Caco-2 (cell line): ENCODE results near the gene CETP. TPM values are rescaled to one million over a fixed set of nuclear protein-coding genes. Genes with fewer than 3 reads are reported as not detected.

Experiments
- BruUV-seq: library from RNA; stranded (reverse); fragments of 400-500 nt; replicated peaks from 2 replicates; lab custom pipeline; 2021; lab: Mats Ljungman, UMichigan
- CTCF ChIA-PET: fragments of 300-600 bp; sonication (Branson Sonifier 250); formaldehyde crosslinking; loops from one replicate; lab custom pipeline; 2022; ENCODE audit warnings: antibody characterized with exemption; lab: Charles Lee
- POLR2A ChIA-PET: fragments of 300-600 bp; sonication (Branson Sonifier 250); formaldehyde crosslinking; loops from one replicate; lab custom pipeline; 2022; ENCODE audit warnings: antibody characterized with exemption; lab: Charles Lee
- DNase-seq, 2 experiments: peaks; one replicate each; pipeline versions ENCODE4 v3.0.0 to v3.0.0-alpha.2; 2020 to 2022
- H3K27me3 ChIP-seq: replicated peaks from 2 replicates; pipeline ENCODE4 v1.6.0; 2011; ENCODE audit warnings: low read length; ENCODE audit not compliant: control insufficient read depth, insufficient read depth
- H3K36me3 ChIP-seq: 2 replicates; pipeline ENCODE4 v1.5.1; 2011; ENCODE audit warnings: low read length; ENCODE audit not compliant: control insufficient read depth, insufficient read depth
- H3K4me1 ChIP-seq: fragments of 250-450 bp; sonication (Bioruptor Pico); 2 replicates; pipeline ENCODE4 v1.5.1; 2020; ENCODE audit warnings: mild to moderate bottlenecking
- H3K4me3 ChIP-seq: 2 replicates; pipeline ENCODE4 v1.5.1; 2011; ENCODE audit warnings: low read depth, mild to moderate bottlenecking, control low read depth, low read length
- H3K9me3 ChIP-seq: fragments of 250-450 bp; sonication (Bioruptor Pico); 2 replicates; pipeline ENCODE4 v1.5.1; 2020; ENCODE audit warnings: mild to moderate bottlenecking, moderate library complexity
- H3K27ac Mint-ChIP-seq: one replicate; pipeline ENCODE4 v1.8.0; 2022; ENCODE audit warnings: mixed read lengths; ENCODE audit not compliant: unreplicated experiment
- H3K27me3 Mint-ChIP-seq: one replicate; pipeline ENCODE4 v1.8.0; 2022; ENCODE audit warnings: mixed read lengths; ENCODE audit not compliant: insufficient read depth, unreplicated experiment
- H3K36me3 Mint-ChIP-seq: one replicate; pipeline ENCODE4 v1.8.0; 2022; ENCODE audit warnings: mild to moderate bottlenecking, mixed read lengths; ENCODE audit not compliant: insufficient read depth, unreplicated experiment
- H3K4me1 Mint-ChIP-seq: one replicate; pipeline ENCODE4 v1.8.0; 2022; ENCODE audit warnings: low read depth, mixed read lengths; ENCODE audit not compliant: unreplicated experiment
- H3K4me3 Mint-ChIP-seq: one replicate; pipeline ENCODE4 v1.8.0; 2022; ENCODE audit warnings: mild to moderate bottlenecking, moderate library complexity, mixed read lengths; ENCODE audit not compliant: unreplicated experiment
- H3K9me3 Mint-ChIP-seq: one replicate; pipeline ENCODE4 v1.8.0; 2022; ENCODE audit warnings: mixed read lengths; ENCODE audit not compliant: unreplicated experiment
- intact Hi-C: fragments of 100-400 bp; cut with micrococcal nuclease; formaldehyde crosslinking; loops from one replicate; pipeline ENCODE4 v1.10.0; 2022; ENCODE audit not compliant: unreplicated experiment
- total RNA-seq: library from RNA; stranded (reverse); gene quantifications from 2 replicates; pipeline ENCODE4 v1.2.3, GENCODE V29; 2022
- TF ChIP-seq, protein P1 (sequence below), 2 experiments: fragments of 200-600 bp in 1 of 2; IDR thresholded peaks; 1 replicate in 1 of 2; 2 replicates in 1 of 2; pipeline versions ENCODE4 v1.5.1 to v1.8.0; 2011 to 2022; ENCODE audit warnings: antibody characterized with exemption in 1 of 2, control low read depth in 1 of 2, inconsistent platforms in 1 of 2, low read depth in 1 of 2, low read length in 1 of 2, mild to moderate bottlenecking in 1 of 2, moderate library complexity in 1 of 2; ENCODE audit not compliant: insufficient read depth in 1 of 2, severe bottlenecking in 1 of 2, unreplicated experiment in 1 of 2

The CETP gene
- total RNA-seq, 1 experiment from 2014 or later: not detected

DNA sequence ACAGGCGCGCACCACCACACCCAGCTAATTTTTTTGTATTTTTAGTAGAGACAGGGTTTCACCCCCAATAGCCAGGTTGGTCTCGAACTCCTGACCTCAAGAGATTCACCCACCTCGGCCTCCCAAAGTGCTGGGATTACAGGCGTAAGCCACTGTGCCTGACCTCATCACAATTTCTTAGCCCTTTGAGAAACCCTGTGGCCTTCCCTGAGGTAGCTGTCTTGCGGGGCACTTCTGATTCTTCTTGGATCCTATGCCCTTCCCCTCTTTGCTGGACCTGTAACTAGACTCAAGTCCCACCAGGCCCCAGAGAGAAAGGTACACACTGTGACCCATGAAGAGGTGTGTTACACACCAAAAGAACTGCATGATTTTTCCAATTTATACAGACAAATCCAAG lies 13.5 kb upstream of the CETP start:
- DNase-seq: no peak
- POLR2A ChIA-PET: no interaction called here
- Mint-ChIP-seq H3K27me3 (no peaks in the 10 kb centered on the region), H3K4me3 (no peak overlapping the region), H3K4me1 (peaks cover 22% of the 10 kb centered on the region), H3K36me3 (peaks cover 67% of the 10 kb centered on the region), H3K9me3 (no peaks in the 10 kb centered on the region), H3K27ac (peak overlapping the region; percentile 37)
- H3K27me3 ChIP-seq: no peaks in the 10 kb centered on the region
- H3K9me3 ChIP-seq: no peaks in the 10 kb centered on the region
- peaks cover 4% of the 10 kb centered on the region; the same call in 1 of the 2 replicates for H3K4me1 ChIP-seq
- TF ChIP-seq, protein P1, sequence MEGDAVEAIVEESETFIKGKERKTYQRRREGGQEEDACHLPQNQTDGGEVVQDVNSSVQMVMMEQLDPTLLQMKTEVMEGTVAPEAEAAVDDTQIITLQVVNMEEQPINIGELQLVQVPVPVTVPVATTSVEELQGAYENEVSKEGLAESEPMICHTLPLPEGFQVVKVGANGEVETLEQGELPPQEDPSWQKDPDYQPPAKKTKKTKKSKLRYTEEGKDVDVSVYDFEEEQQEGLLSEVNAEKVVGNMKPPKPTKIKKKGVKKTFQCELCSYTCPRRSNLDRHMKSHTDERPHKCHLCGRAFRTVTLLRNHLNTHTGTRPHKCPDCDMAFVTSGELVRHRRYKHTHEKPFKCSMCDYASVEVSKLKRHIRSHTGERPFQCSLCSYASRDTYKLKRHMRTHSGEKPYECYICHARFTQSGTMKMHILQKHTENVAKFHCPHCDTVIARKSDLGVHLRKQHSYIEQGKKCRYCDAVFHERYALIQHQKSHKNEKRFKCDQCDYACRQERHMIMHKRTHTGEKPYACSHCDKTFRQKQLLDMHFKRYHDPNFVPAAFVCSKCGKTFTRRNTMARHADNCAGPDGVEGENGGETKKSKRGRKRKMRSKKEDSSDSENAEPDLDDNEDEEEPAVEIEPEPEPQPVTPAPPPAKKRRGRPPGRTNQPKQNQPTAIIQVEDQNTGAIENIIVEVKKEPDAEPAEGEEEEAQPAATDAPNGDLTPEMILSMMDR (IDR thresholded peaks at IDR 0.05; ENCODE audit: insufficient read depth in 1 of 2, low read depth in 1 of 2, low read length in 1 of 2, severe bottlenecking in 1 of 2, unreplicated experiment in 1 of 2): no peak
- H3K36me3 ChIP-seq: no peaks in the 10 kb centered on the region
- CTCF ChIA-PET: interaction anchor here (1.3 kb wide), 1 partner anchor 77 kb away, joined by 3 read pairs; no protein-coding TSS in a partner anchor
- intact Hi-C loops: no loop called here
- no peak overlapping the region for H3K4me3 ChIP-seq
- no TSS peak for BruUV-seq

DNA sequence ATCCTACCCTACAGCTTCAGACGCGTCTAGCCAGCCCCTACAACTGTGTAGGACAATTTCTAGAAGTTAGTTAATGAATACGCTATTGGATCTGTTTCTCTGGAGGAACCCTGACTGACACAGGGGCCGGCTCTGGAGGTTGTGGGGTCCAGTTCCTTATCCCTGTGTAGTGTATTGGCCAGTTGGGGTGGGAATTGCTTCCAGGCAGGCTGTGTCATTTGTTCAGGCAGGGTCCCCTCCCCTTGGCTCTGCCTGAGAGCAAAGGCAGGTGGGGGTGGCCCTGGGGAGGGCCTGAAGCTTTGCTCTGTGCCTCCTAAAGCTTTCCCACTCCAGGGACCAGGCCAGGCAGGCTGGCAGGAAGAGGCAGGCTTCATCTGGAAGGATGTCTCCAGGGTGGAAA lies 11.7 kb upstream of the CETP start:
- H3K27ac Mint-ChIP-seq: peak overlapping the region; percentile 4
- intact Hi-C loops: loop anchor here (5.0 to 10.0 kb wide), 2 partner anchors 97 to 215 kb away; partner anchors contain the start of gene NUP93
- H3K27me3 ChIP-seq: no peaks in the 10 kb centered on the region
- H3K36me3 Mint-ChIP-seq: peaks cover 49% of the 10 kb centered on the region
- peaks cover 17% of the 10 kb centered on the region for H3K4me1 Mint-ChIP-seq
- H3K36me3 ChIP-seq: no peaks in the 10 kb centered on the region
- no peak for DNase-seq
- no TSS peak for BruUV-seq
- H3K9me3 Mint-ChIP-seq: no peaks in the 10 kb centered on the region
- TF ChIP-seq, protein P1 (IDR thresholded peaks at IDR 0.05; ENCODE audit: insufficient read depth in 1 of 2, low read depth in 1 of 2, low read length in 1 of 2, severe bottlenecking in 1 of 2, unreplicated experiment in 1 of 2): no peak
- H3K4me3 Mint-ChIP-seq: no peak overlapping the region
- peaks cover 4% of the 10 kb centered on the region; the same call in 1 of the 2 replicates for H3K4me1 ChIP-seq
- no peaks in the 10 kb centered on the region for H3K9me3 ChIP-seq
- ChIA-PET POLR2A (no interaction called here), CTCF (interaction anchor here (1.2 kb wide), 1 partner anchor 19 kb away, joined by 4 read pairs; no protein-coding TSS in a partner anchor)
- H3K4me3 ChIP-seq: no peak overlapping the region
- H3K27me3 Mint-ChIP-seq: no peaks in the 10 kb centered on the region

DNA sequence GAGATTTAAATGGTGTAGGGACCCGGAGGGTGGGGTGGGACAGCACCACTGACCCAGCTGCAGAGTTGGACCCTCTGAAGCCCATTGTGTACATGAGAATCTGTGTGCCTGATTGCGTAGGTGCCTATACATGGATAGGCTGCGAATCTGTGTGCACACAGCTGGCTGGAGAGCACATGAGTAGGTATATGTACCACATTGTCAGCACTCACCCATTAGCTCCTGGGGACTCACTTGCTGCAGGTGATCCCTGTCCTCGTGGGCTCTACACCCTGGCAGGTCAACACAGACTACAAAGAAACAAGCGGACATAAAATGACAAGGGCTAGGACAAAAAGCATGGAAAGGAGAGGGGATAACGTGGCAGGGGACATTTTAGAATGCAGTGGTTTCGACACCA lies 11.3 kb upstream of the CETP start:
- DNase-seq: no peak
- CTCF ChIA-PET: interaction anchor here (0.7 to 1.2 kb wide), 3 partner anchors 19 to 83 kb away, joined by 3 to 5 read pairs (median 4); no protein-coding TSS in a partner anchor

More for the DNA sequence above, 11.3 kb upstream of the CETP start:
- no peaks in the 10 kb centered on the region for H3K36me3 ChIP-seq
- BruUV-seq: no TSS peak
- Mint-ChIP-seq H3K27me3 (no peaks in the 10 kb centered on the region), H3K9me3 (no peaks in the 10 kb centered on the region), H3K4me1 (peaks cover 16% of the 10 kb centered on the region), H3K4me3 (no peak overlapping the region), H3K36me3 (peaks cover 45% of the 10 kb centered on the region), H3K27ac (peak overlapping the region; percentile 4)
- TF ChIP-seq, protein P1 (IDR thresholded peaks at IDR 0.05; ENCODE audit: insufficient read depth in 1 of 2, low read depth in 1 of 2, low read length in 1 of 2, severe bottlenecking in 1 of 2, unreplicated experiment in 1 of 2): no peak
- H3K4me3 ChIP-seq: no peak overlapping the region
- no peaks in the 10 kb centered on the region for H3K27me3 ChIP-seq
- H3K4me1 ChIP-seq: peaks cover under 1% of the 10 kb centered on the region; the same call in 1 of the 2 replicates
- POLR2A ChIA-PET: no interaction called here
- H3K9me3 ChIP-seq: no peaks in the 10 kb centered on the region
- intact Hi-C loops: loop anchor here (5.0 to 10.0 kb wide), 2 partner anchors 97 to 216 kb away; partner anchors contain the start of gene NUP93
